ENCODE data around the gene EEF1E1. TPM values are rescaled to one million over a fixed set of nuclear protein-coding genes. Genes with fewer than 3 reads are reported as not detected.
A peak's percentile ranks its signal among the peaks of the same experiment; 100 is the strongest.

The EEF1E1 gene
- 10 to 100 TPM in 11 of 12 donors, not detected in 1; 16.9 to 28.0 (median 22.8) TPM for polyA plus RNA-seq (ENCODE audit: insufficient read length in 12 of 12)
- long read RNA-seq, donor 1, transcript EEF1E1-201 (4 exons, 1,077 nt) = major isoform, 28 of 44 reads
- long read RNA-seq, donor 1, partial matches to known transcripts = 13 of 44 reads
- long read RNA-seq, donor 1, other reads (novel, unspliced or antisense) = 0 of 44 reads
- long read RNA-seq, donor 2, transcript EEF1E1-205 (3 exons, 654 nt) = minor isoform, 7 of 30 reads
- long read RNA-seq, donor 2, transcript EEF1E1-201 (4 exons, 1,077 nt) = major isoform, 18 of 30 reads
- long read RNA-seq, donor 2, partial matches to known transcripts = 5 of 30 reads
- long read RNA-seq, donor 2, other reads (novel, unspliced or antisense) = 0 of 30 reads
- long read RNA-seq, donor 3, transcript EEF1E1-205 (3 exons, 654 nt) = minor isoform, 5 of 22 reads
- long read RNA-seq, donor 3, transcript EEF1E1-201 (4 exons, 1,077 nt) = major isoform, 9 of 22 reads
- long read RNA-seq, donor 3, partial matches to known transcripts = 6 of 22 reads
- long read RNA-seq, donor 3, other reads (novel, unspliced or antisense) = 0 of 22 reads
- long read RNA-seq, donor 4, partial matches to known transcripts = 5 of 10 reads
- long read RNA-seq, donor 4, other reads (novel, unspliced or antisense) = 0 of 10 reads
- long read RNA-seq, donor 5, transcript EEF1E1-201 (4 exons, 1,077 nt) = major isoform, 11 of 45 reads
- long read RNA-seq, donor 5, transcript EEF1E1-205 (3 exons, 654 nt) = major isoform, 11 of 45 reads
- long read RNA-seq, donor 5, partial matches to known transcripts = 21 of 45 reads
- long read RNA-seq, donor 5, other reads (novel, unspliced or antisense) = 0 of 45 reads
- long read RNA-seq, donor 6, transcript EEF1E1-205 (3 exons, 654 nt) = major isoform, 5 of 10 reads
- long read RNA-seq, donor 6, partial matches to known transcripts = 0 of 10 reads
- long read RNA-seq, donor 6, other reads (novel, unspliced or antisense) = 0 of 10 reads
- long read RNA-seq, donor 7, partial matches to known transcripts = 5 of 11 reads
- long read RNA-seq, donor 7, other reads (novel, unspliced or antisense) = 0 of 11 reads
- long read RNA-seq, donor 8, transcript EEF1E1-201 (4 exons, 1,077 nt) = major isoform, 16 of 39 reads
- long read RNA-seq, donor 8, partial matches to known transcripts = 19 of 39 reads
- long read RNA-seq, donor 8, other reads (novel, unspliced or antisense) = 0 of 39 reads
- long read RNA-seq, donor 9, transcript EEF1E1-201 (4 exons, 1,077 nt) = major isoform, 12 of 16 reads
- long read RNA-seq, donor 9, partial matches to known transcripts = 0 of 16 reads
- long read RNA-seq, donor 9, other reads (novel, unspliced or antisense) = 0 of 16 reads
- long read RNA-seq, donor 10, transcript EEF1E1-205 (3 exons, 654 nt) = major isoform, 11 of 35 reads
- long read RNA-seq, donor 10, transcript EEF1E1-201 (4 exons, 1,077 nt) = minor isoform, 10 of 35 reads
- long read RNA-seq, donor 10, partial matches to known transcripts = 12 of 35 reads
- long read RNA-seq, donor 10, other reads (novel, unspliced or antisense) = 0 of 35 reads
- long read RNA-seq, donor 11, transcript EEF1E1-201 (4 exons, 1,077 nt) = major isoform, 22 of 47 reads
- long read RNA-seq, donor 11, transcript EEF1E1-205 (3 exons, 654 nt) = minor isoform, 9 of 47 reads
- long read RNA-seq, donor 11, partial matches to known transcripts = 14 of 47 reads
- long read RNA-seq, donor 11, other reads (novel, unspliced or antisense) = 0 of 47 reads

GRCh38 chr6:8102122-8102958 is at the start of gene EEF1E1:
Gene EEF1E1 (minus strand): TSS chr6:8102548. CDS start chr6:8102521, 27 bp downstream.
- DNase-seq = peak; percentile 93

- DNase-seq = no peak
Observed at GRCh38 chr6:8149350-8149749, 47.0 kb upstream of the EEF1E1 start.

- no peak for DNase-seq
Observed at GRCh38 chr6:8143945-8144344, 41.6 kb upstream of the EEF1E1 start.

GRCh38 chr6:8139451-8139850 is 37.1 kb upstream of the EEF1E1 start:
- DNase-seq = no peak

- DNase-seq = no peak
Observed at GRCh38 chr6:8137529-8137939, 35.2 kb upstream of the EEF1E1 start.

- no peak for DNase-seq
Observed at GRCh38 chr6:8135276-8135675, 32.9 kb upstream of the EEF1E1 start.

GRCh38 chr6:8132130-8132529 is 29.8 kb upstream of the EEF1E1 start:
- no peak for DNase-seq

GRCh38 chr6:8131265-8131897 is 29.0 kb upstream of the EEF1E1 start:
- DNase-seq = peak; percentile 28

- DNase-seq = no peak
Observed at GRCh38 chr6:8130399-8130798, 28.1 kb upstream of the EEF1E1 start.

- no peak for DNase-seq
Observed at GRCh38 chr6:8123236-8123635, 20.9 kb upstream of the EEF1E1 start.

GRCh38 chr6:8114956-8115355 is 12.6 kb upstream of the EEF1E1 start:
- DNase-seq = no peak

GRCh38 chr6:8113131-8113654 is 10.8 kb upstream of the EEF1E1 start:
- DNase-seq = no peak

GRCh38 chr6:8110725-8111124 is 8.4 kb upstream of the EEF1E1 start:
- DNase-seq = no peak

GRCh38 chr6:8110117-8110721 is 7.9 kb upstream of the EEF1E1 start:
- DNase-seq = no peak

- no peak for DNase-seq
Observed at GRCh38 chr6:8108759-8109539, 6.6 kb upstream of the EEF1E1 start.

- DNase-seq = no peak
Observed at GRCh38 chr6:8108031-8108660, 5.8 kb upstream of the EEF1E1 start.

GRCh38 chr6:8105791-8106190 is 3.4 kb upstream of the EEF1E1 start:
- DNase-seq = no peak

Data from muscle of arm (tissue), 14 donors.